HG03095 (cell line): ENCODE data around the gene CEP97.

Experiments
- ATAC-seq: cut with Tn5 transposase; IDR thresholded peaks from one replicate; pipeline ENCODE4 v1.9.1; 2021; ENCODE audit warnings: moderate library complexity; ENCODE audit not compliant: unreplicated experiment

The CEP97 gene

DNA sequence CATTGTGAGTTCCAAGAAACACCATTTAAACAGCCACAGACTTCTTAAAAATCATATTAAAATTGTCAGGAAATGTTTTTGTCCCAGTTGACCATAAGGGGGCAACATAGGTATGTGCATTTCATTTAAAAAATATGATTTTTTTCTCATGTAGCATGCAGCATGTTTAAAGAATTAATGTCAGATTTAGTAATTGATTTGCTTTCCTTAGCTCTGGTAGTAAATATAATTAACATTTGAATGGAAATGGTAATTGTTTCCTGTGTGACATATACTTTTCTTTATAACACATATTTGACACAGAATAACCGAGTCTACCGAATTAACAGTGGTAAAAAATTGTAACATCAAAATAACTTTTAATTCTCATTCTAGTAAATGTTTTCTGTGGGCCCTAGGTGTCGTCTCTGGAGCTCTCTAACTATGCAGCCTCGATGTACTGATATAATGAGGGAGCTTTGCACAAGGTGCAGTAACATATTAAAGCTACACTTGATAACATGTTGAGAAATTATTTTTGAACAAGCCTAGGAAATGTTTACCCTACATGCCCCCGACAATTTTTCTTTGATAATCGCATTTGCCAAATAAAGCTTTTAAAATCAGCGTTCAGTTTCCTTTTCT, 89.5 kb downstream of the CEP97 start:
- ATAC-seq, result no peak

DNA sequence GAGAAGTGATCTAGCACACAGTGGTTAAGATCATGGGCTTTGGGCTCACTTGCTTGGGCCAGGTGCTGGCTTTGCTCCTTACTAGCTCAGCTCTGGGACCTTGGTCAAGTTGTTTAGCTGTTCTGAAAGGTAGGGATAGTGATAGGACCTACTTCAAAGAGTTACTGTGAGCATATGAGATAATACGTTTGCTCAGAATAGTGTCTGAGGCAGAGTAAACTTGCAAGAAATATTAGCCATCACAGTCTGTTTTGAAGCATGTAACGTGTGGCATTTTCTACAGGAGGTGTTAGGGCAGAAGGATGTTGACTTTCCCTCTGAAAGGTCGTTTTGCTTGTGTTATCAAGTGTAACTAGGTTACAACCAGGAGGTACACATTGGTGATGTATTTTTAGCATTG, 90.4 kb downstream of the CEP97 start:
- ATAC-seq, result no peak

DNA sequence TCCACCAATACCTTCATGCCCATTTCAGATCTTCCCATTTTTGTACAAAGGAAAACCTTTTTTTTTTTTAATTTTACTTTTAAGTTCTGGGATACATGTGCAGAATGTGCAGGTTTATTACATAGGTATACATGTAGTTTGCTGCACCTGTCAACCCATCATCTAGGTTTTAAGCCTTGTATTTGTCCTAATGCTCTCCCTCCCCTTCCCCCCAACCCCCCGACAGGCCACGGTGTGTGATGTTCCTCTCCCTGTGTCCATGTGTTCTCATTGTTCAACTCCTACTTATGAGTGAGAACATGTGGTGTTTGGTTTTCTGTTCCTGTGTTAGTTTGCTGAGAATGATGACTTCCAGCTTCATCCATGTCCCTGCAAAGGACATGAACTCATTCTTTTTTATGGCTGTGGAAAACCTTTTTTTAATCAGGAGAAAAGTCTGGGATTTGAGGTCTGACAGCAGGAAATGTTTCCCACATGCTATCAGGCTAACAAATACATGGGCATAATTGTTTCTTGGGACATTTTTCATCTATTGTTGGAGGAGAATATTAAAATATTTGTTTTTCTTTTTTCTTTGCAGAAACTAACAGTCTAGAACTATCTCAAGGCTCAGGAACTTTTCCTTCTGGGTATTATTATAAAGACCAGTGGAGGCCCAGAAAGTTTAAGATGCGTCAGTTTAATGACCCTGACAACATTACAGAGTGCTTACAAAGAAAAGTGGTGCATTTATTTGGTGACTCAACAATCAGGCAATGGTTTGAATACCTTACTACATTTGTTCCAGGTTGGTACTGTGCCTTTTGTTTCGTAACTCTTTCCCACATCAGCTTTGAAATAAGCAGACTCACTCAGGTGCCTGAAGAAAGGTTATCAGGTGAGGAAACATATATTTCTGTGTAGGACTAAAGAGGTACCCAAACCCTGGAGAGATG, 92.1 kb downstream of the CEP97 start:
- no peak for ATAC-seq

DNA sequence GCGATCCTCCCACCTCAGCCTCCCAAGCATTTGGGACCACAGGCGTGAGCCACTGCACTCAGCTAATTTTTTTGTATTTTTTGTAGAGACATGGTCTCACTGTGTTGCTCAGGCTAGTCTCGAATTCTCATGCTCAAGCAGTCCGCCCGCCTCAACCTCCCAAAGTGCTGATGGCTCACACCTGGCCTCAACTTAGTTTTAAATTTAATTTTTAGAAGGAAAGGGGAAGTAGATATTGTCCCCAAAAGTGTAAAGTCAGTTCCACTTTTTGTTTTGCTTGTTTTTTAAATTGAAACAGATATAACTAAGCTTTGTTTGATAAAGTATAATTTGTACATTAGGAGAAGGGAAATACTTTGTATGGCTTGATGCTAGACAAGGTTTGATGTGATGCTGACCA, 93.6 kb downstream of the CEP97 start:
- ATAC-seq, result no peak

GRCh38 chr3:101819649-101820206, 95.3 kb downstream of the CEP97 start:
- no peak for ATAC-seq
